VCaP (cell line): ENCODE results near the gene ZNF776.

ENCODE experiments used
- H3K27ac ChIP-seq: fragments of 450-650 bp; 2 replicates; pipeline ENCODE4 v1.5.1; 2017
- TF ChIP-seq, protein P1 (sequence below): fragments of 450-650 bp; conservative IDR thresholded peaks from 2 replicates; pipeline ENCODE4 v1.5.1; 2017; ENCODE audit warnings: mild to moderate bottlenecking, moderate library complexity

ZNF776 gene

DNA sequence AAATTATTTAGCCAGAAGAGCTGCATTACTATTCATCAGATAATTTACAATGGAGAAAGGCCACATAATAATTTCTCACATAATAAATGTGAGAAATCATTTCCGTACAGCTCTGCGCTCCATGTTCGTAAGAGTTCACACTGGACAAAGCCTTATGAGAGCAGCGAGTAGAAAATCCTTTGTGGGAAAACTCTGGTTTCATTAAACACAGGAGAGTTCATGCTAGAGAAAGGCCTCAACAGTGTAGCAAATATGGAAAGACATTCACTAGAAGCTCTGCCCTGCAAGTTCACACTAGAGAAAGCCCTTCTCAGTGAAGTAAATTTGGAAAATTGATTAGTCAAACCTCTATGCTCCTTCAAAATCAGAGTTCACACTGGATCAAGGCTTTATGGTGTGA is 8.4 kb downstream of the ZNF776 start:
- no peak overlapping the region for H3K27ac ChIP-seq
- TF ChIP-seq, protein P1, sequence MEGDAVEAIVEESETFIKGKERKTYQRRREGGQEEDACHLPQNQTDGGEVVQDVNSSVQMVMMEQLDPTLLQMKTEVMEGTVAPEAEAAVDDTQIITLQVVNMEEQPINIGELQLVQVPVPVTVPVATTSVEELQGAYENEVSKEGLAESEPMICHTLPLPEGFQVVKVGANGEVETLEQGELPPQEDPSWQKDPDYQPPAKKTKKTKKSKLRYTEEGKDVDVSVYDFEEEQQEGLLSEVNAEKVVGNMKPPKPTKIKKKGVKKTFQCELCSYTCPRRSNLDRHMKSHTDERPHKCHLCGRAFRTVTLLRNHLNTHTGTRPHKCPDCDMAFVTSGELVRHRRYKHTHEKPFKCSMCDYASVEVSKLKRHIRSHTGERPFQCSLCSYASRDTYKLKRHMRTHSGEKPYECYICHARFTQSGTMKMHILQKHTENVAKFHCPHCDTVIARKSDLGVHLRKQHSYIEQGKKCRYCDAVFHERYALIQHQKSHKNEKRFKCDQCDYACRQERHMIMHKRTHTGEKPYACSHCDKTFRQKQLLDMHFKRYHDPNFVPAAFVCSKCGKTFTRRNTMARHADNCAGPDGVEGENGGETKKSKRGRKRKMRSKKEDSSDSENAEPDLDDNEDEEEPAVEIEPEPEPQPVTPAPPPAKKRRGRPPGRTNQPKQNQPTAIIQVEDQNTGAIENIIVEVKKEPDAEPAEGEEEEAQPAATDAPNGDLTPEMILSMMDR = no peak

DNA sequence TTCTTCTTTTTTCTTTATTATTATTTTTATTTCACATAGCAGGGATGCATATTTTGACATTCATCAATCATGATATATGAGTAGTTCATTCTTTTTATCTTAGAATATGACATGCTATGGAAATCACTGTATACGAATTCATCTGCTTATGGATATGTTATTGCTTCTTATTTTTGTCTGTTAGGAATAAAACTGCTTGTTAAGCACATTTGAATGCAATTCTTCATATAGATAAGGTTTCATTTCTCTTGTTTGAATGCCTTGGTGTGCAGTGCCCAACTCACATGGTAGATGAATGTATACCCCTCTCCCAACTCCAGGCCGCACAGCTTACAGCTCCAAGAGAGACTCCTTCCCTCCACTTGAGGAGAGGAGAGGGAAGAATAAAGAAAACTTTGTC is 11.3 kb downstream of the ZNF776 start:
- no peak overlapping the region for H3K27ac ChIP-seq
- TF ChIP-seq, protein P1 = no peak

DNA sequence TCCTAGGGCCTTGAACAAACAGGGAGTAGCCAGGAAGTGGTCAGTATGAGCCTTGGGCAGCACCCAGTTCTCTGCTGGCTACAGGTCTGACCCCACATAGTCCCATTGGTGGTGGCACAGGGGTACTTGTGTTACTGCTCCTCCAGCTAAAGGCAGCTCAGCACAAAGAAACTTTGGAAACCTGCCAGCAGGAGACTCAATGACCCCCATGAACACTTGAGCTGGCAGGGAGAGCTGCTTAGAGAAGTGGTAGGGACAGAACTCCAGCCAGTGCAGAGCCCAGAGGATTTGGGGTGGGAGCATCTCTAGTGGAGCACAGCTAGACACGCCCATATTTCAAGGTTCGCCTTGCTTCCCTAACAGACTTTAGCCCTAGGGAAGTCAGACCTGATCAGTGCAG is 12.5 kb downstream of the ZNF776 start:
- TF ChIP-seq, protein P1 = no peak
- no peak overlapping the region for H3K27ac ChIP-seq

DNA sequence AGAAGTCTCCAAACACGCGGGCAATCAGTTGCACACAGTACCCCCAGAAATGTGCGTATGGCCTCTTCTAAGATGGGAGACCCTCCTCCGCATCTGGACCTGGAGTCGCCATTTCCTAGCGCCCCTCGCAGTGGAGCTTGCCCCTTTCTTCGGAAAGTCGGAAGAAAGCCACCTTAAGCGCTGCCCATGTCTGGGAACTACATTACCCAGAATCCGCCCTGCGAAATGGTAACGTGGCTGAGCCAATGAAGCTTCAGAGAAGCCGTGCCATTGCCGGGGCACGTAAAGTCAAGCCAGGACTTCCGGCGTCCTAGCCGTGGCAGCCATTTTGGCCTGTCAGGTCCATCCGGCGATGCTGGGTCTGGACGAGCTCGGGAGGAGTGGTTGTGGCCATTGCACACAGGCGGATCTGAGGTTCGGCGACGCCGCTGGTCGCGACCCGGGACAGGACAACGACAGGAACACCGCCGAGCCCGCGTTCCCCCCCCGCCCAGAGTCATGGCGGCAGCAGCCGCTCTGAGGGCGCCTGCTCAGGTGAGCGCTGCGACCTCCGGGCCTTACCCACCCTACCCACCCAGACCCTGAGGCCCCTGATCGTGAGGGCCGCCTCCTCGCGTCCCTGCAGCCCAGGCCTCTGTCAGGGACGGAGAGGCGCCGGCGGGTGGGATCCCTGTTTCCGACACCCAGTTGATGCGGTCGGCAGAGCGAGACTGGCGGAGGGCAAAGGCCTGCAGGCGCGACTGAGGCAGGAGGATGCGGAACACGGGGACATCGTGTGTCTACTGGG is 22.9 kb downstream of the ZNF776 start, which contains the start of gene ZNF586:
Gene ZNF586 (plus strand): TSS at position 332 of the 787 bp plus-strand sequence. CDS start 167 bp downstream, at position 499.
- peak within 1 kb of the TSS; percentile 92 for H3K27ac ChIP-seq
- TF ChIP-seq, protein P1 = no peak

DNA sequence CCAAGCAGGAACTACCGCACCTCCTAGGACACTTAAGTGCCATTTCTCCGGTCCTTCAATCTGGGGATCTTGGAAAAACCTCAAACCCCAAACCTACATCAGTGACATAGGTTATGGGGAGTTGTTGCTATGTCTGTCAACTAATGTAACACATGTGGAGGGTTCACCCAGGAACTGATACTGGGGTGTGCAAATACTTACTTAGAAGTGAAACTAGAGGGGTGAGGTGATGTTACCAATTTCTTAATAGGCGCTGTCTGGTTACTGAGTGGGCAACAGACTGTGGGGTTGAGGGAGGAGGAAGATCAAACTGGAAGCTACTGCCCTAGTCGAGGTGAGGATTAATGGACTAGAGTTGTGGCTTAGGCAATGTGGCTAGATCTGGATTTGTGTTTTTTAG is 24.8 kb downstream of the ZNF776 start:
- TF ChIP-seq, protein P1 = no peak
- H3K27ac ChIP-seq = peak overlapping the region; percentile 92; the same call in 1 of the 2 replicates

DNA sequence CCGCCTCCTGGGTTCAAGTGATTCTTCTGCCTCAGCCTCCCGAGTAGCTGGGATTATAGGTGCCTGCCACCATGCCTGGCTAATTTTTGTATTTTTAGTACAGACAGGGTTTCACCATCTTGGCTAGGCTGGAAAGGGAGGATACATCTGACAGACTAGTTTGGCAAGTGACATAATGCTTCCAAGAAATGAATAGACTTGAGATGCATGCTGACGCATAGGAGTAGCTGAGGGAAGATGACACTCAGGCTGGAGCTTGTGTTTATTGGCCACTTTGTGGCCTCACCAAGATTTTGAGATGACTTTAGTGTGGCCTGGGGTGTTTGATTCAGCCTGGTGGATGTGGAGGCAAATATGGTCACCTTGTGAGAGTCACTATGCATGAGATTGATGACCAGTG is 26.9 kb downstream of the ZNF776 start:
- TF ChIP-seq, protein P1 = no peak
- H3K27ac ChIP-seq = no peak overlapping the region

DNA sequence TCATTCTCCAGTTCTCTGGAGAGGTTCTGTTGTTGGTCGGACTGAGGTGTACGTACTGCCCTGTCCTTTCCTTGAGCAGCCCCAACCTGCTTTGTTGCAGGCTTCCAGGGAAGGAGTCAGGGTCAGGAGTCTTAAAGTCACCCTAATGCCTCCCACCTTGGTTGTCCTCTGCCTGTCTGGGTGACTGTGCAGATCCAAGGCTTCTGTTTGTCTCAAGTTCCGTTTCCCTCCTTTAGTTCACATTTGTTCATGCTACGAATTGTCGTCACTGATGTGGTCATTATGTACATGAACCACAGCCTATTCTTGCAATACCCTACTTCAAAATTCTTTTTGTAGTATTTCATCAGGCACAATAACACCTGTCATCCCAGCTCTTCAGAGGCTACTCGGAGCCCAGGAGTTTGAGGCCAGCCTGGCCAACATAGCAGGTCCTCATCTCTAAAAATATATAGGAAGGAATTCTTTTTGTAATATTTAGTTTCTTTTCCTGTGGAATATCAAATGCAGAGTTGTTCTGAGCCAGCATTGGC is 30.2 kb downstream of the ZNF776 start:
- TF ChIP-seq, protein P1 = no peak
- no peak overlapping the region for H3K27ac ChIP-seq
